ENCODE data around the gene PUS1. TPM values are rescaled to one million over a fixed set of nuclear protein-coding genes. Genes with fewer than 3 reads are reported as not detected.

PUS1 gene
- polyA plus RNA-seq, 1 donor from 2014 or later = 14.3 TPM

DNA sequence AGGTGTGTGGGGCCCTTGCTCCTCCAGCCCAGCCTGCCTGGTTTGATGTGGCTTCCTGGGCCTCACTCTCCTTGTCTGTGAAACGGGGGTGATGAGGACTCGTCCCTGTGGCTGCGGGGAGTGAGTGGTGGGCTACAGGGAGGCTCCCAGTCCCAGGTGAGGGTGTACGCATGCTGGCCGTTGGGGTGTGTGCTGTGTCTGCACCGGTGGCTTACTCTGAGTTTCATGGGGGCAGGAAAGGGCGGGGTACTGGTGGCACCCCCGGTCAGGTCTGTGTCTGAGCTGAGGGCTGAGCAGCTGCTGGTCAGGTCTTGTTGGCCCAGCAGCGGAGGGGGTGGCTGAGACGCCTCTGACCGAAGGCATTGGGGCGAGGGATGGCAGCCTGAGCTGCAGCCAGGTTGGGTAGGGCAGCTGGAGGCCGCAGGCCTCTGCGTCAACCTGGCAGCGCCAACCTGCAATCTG is 23.4 kb upstream of the PUS1 start:
- no peak overlapping the region for H3K4me3 ChIP-seq (ENCODE audit: low read length)
- H3K9me2 ChIP-seq (ENCODE audit: insufficient read depth, low read length) = no peaks in the 10 kb centered on the region
- no peak overlapping the region for H2AFZ ChIP-seq (ENCODE audit: low read depth, low read length)
- peaks cover 18% of the 10 kb centered on the region for H4K20me1 ChIP-seq (ENCODE audit: insufficient read depth)
- no peaks in the 10 kb centered on the region for H3K36me3 ChIP-seq (ENCODE audit: insufficient read depth, low read length)
- H3K9me3 ChIP-seq (ENCODE audit: low read length) = no peaks in the 10 kb centered on the region
- no peak overlapping the region for H3K9ac ChIP-seq (ENCODE audit: low read length)
- no peaks in the 10 kb centered on the region for H3K27me3 ChIP-seq (ENCODE audit: insufficient read depth, low read depth, low read length)
- no peak for TF ChIP-seq EP300 (conservative IDR thresholded peaks at IDR 0.05; ENCODE audit: poor library complexity, severe bottlenecking)
- no peak overlapping the region for H3K4me2 ChIP-seq (ENCODE audit: low read length)
- no peak overlapping the region for H3K27ac ChIP-seq (ENCODE audit: low read length)
- H3K79me2 ChIP-seq (replicated peaks; ENCODE audit: insufficient read depth, low read length) = peaks cover 30% of the 10 kb centered on the region
- no peaks in the 10 kb centered on the region for H3F3A ChIP-seq (ENCODE audit: insufficient read depth, low read length, poor library complexity, severe bottlenecking)

DNA sequence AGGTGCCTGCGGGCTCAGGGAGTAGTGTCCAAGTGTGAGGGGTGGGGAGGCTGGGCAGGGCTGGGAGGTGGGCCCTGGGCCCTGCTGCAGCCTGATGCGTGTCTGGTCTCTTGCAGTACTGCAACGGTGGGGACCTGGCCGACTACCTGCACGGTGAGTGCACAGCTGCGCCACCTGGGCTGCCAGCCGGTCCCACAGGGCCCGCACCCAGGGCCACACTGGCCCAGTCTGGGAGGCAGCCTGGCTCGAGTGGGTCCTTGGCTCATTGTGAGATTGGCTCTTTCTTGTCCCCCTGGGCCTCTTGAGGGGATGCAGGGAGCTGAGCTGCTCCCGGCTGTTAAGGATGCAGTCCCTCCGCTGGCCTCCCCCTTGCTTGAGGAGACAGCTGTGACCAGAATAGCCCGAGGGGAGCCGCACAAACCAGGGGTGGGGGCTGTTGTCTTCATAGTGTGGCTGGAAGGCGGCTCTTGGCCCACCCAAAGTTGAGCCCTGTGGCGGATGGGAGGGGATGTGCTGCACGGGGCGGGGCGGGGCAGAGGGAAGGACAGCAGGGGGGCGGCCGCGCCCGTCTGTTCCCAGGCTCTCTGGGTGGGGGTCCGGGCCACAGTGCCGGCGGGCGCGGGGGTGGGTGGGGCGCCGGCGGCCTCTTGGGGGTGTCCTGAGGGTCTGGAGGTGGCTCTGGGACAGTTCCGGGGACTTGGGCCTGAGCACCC is 21.5 kb upstream of the PUS1 start:
- Histone ChIP-seq H2AFZ (ENCODE audit: low read depth, low read length) (no peak overlapping the region), H3K36me3 (ENCODE audit: insufficient read depth, low read length) (no peaks in the 10 kb centered on the region), H3K9ac (ENCODE audit: low read length) (no peak overlapping the region), H3K79me2 (replicated peaks; ENCODE audit: insufficient read depth, low read length) (peaks cover 16% of the 10 kb centered on the region), H3K4me2 (ENCODE audit: low read length) (no peak overlapping the region), H3K27me3 (ENCODE audit: insufficient read depth, low read depth, low read length) (no peaks in the 10 kb centered on the region), H4K20me1 (ENCODE audit: insufficient read depth) (peaks cover 13% of the 10 kb centered on the region), H3K9me3 (ENCODE audit: low read length) (no peaks in the 10 kb centered on the region), H3K9me2 (ENCODE audit: insufficient read depth, low read length) (no peaks in the 10 kb centered on the region), H3K4me3 (ENCODE audit: low read length) (no peak overlapping the region), H3F3A (ENCODE audit: insufficient read depth, low read length, poor library complexity, severe bottlenecking) (no peaks in the 10 kb centered on the region), H3K27ac (ENCODE audit: low read length) (no peak overlapping the region)
- TF ChIP-seq, protein P1, sequence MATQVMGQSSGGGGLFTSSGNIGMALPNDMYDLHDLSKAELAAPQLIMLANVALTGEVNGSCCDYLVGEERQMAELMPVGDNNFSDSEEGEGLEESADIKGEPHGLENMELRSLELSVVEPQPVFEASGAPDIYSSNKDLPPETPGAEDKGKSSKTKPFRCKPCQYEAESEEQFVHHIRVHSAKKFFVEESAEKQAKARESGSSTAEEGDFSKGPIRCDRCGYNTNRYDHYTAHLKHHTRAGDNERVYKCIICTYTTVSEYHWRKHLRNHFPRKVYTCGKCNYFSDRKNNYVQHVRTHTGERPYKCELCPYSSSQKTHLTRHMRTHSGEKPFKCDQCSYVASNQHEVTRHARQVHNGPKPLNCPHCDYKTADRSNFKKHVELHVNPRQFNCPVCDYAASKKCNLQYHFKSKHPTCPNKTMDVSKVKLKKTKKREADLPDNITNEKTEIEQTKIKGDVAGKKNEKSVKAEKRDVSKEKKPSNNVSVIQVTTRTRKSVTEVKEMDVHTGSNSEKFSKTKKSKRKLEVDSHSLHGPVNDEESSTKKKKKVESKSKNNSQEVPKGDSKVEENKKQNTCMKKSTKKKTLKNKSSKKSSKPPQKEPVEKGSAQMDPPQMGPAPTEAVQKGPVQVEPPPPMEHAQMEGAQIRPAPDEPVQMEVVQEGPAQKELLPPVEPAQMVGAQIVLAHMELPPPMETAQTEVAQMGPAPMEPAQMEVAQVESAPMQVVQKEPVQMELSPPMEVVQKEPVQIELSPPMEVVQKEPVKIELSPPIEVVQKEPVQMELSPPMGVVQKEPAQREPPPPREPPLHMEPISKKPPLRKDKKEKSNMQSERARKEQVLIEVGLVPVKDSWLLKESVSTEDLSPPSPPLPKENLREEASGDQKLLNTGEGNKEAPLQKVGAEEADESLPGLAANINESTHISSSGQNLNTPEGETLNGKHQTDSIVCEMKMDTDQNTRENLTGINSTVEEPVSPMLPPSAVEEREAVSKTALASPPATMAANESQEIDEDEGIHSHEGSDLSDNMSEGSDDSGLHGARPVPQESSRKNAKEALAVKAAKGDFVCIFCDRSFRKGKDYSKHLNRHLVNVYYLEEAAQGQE (IDR thresholded peaks at IDR 0.05; ENCODE audit: borderline replicate concordance) = no peak
- TF ChIP-seq POLR2AphosphoS5 (IDR thresholded peaks at IDR 0.05) = no peak
- no peak for TF ChIP-seq TAF1 (IDR thresholded peaks at IDR 0.05; ENCODE audit: low read depth)

DNA sequence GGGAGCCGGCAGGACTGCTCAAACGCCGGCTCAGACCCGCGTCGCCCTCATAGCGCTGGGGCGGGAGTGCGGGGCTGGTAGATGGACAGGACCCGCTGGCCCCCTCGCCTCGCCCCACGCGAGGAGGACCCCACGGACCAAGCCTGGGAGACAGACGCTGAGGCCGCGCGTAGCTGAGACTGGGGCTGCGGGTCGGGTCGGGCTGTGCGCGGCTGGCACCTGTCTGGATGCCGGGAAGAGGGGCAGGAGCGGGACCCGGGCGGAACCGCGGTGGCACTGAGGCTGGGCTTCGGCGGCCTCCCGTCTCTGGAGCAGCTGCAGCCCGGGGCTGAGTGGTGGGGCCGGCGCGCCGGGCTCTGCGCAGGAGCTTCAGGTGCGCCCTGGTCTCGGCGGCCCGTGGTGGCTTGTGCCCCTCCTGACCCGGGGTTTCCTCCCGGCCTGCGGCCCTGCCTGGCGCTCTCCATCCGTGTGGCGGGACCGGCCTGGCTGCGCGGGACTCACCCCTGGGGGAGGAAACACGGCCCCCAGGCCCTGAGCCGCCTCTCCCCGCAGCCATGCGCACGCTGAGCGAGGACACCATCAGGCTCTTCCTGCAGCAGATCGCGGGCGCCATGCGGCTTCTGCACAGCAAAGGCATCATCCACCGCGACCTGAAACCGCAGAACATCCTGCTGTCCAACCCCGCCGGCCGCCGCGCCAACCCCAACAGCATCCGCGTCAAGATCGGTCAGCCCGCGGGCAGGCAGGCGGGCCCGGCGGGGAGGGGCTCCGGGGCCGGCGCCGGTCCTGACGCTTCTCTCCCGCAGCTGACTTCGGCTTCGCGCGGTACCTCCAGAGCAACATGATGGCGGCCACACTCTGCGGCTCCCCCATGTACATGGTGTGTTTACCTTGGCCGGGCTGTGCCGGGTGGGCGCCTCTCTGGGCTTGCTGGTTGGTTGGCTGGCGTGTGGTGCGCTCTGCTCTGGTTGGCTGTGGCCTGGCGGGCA is 20.7 kb upstream of the PUS1 start:
- no peak overlapping the region for H2AFZ ChIP-seq (ENCODE audit: low read depth, low read length)
- H3F3A ChIP-seq (ENCODE audit: insufficient read depth, low read length, poor library complexity, severe bottlenecking) = no peaks in the 10 kb centered on the region
- H3K9me2 ChIP-seq (ENCODE audit: insufficient read depth, low read length) = no peaks in the 10 kb centered on the region
- no peaks in the 10 kb centered on the region for H3K27me3 ChIP-seq (ENCODE audit: insufficient read depth, low read depth, low read length)
- peaks cover 12% of the 10 kb centered on the region for H3K79me2 ChIP-seq (replicated peaks; ENCODE audit: insufficient read depth, low read length)
- no peak overlapping the region for H3K9ac ChIP-seq (ENCODE audit: low read length)
- TF ChIP-seq, protein P2, sequence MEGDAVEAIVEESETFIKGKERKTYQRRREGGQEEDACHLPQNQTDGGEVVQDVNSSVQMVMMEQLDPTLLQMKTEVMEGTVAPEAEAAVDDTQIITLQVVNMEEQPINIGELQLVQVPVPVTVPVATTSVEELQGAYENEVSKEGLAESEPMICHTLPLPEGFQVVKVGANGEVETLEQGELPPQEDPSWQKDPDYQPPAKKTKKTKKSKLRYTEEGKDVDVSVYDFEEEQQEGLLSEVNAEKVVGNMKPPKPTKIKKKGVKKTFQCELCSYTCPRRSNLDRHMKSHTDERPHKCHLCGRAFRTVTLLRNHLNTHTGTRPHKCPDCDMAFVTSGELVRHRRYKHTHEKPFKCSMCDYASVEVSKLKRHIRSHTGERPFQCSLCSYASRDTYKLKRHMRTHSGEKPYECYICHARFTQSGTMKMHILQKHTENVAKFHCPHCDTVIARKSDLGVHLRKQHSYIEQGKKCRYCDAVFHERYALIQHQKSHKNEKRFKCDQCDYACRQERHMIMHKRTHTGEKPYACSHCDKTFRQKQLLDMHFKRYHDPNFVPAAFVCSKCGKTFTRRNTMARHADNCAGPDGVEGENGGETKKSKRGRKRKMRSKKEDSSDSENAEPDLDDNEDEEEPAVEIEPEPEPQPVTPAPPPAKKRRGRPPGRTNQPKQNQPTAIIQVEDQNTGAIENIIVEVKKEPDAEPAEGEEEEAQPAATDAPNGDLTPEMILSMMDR (IDR thresholded peaks at IDR 0.05; ENCODE audit: poor library complexity, severe bottlenecking) = no peak
- TF ChIP-seq SMC3 (conservative IDR thresholded peaks at IDR 0.05; ENCODE audit: poor library complexity) (no peak), EZH2 (IDR thresholded peaks at IDR 0.05; ENCODE audit: borderline replicate concordance, insufficient read depth, low read length, poor library complexity, severe bottlenecking) (no peak), TAF1 (IDR thresholded peaks at IDR 0.05; ENCODE audit: low read depth) (no peak), MXI1 (conservative IDR thresholded peaks at IDR 0.05; ENCODE audit: poor library complexity, severe bottlenecking) (no peak), EP300 (conservative IDR thresholded peaks at IDR 0.05; ENCODE audit: poor library complexity, severe bottlenecking) (no peak), RAD21 (conservative IDR thresholded peaks at IDR 0.05) (no peak), POLR2AphosphoS5 (IDR thresholded peaks at IDR 0.05) (no peak)
- TF ChIP-seq, protein P1 (IDR thresholded peaks at IDR 0.05; ENCODE audit: borderline replicate concordance) = no peak
- no peaks in the 10 kb centered on the region for H3K36me3 ChIP-seq (ENCODE audit: insufficient read depth, low read length)
- no peak overlapping the region for H3K4me2 ChIP-seq (ENCODE audit: low read length)
- H3K4me3 ChIP-seq (ENCODE audit: low read length) = no peak overlapping the region
- H4K20me1 ChIP-seq (ENCODE audit: insufficient read depth) = peaks cover 9% of the 10 kb centered on the region
- H3K27ac ChIP-seq (ENCODE audit: low read length) = no peak overlapping the region
- H3K9me3 ChIP-seq (ENCODE audit: low read length) = no peaks in the 10 kb centered on the region
